ENCODE measurements around the gene KCNN2. TPM values are rescaled to one million over a fixed set of nuclear protein-coding genes. Genes with fewer than 3 reads are reported as not detected.

Gene KCNN2
- total RNA-seq, 2 experiments from 2014 or later: not detected

- POLR2A ChIA-PET: no interaction called here
- H3K4me3 ChIP-seq (ENCODE audit: low read length): no peak overlapping the region
- ATAC-seq (ENCODE audit: poor library complexity): no peak
- Mint-ChIP-seq H3K36me3 (ENCODE audit: low read depth) (no peaks in the 10 kb centered on the region), H3K27me3 (no peaks in the 10 kb centered on the region), H3K4me1 (ENCODE audit: low read depth) (no peaks in the 10 kb centered on the region), H3K27ac (no peak overlapping the region), H3K9me3 (no peaks in the 10 kb centered on the region), H3K4me3 (no peak overlapping the region)
- no peaks in the 10 kb centered on the region for H3K36me3 ChIP-seq (ENCODE audit: insufficient read depth, low read length)
- no peak for TF ChIP-seq CTCF (IDR thresholded peaks at IDR 0.05)
- intact Hi-C loops (cut with DNase I, micrococcal nuclease): no loop called here
- H3K27me3 ChIP-seq (ENCODE audit: control insufficient read depth in 1 of 2, insufficient read depth in 2 of 2, low read length in 2 of 2): no peaks in the 10 kb centered on the region
- no peaks in the 10 kb centered on the region for H3K9me3 ChIP-seq (ENCODE audit: control insufficient read depth in 1 of 2, insufficient read depth in 1 of 2, low read length in 2 of 2)
- CTCF ChIA-PET: no interaction called here
- H3K27ac ChIP-seq (ENCODE audit: low read depth in 1 of 2, low read length in 2 of 2): no peak overlapping the region
- no peaks in the 10 kb centered on the region for H3K4me1 ChIP-seq (ENCODE audit: insufficient read depth, low read length)
- no peak for DNase-seq
Measured at GRCh38 chr5:114416254-114416653, 54.4 kb downstream of the KCNN2 start.

GRCh38 chr5:114417519-114417918 is 55.6 kb downstream of the KCNN2 start:
- H3K4me3 ChIP-seq (ENCODE audit: low read length): no peak overlapping the region
- H3K27ac ChIP-seq (ENCODE audit: low read depth in 1 of 2, low read length in 2 of 2): no peak overlapping the region
- no peak for DNase-seq
- H3K36me3 Mint-ChIP-seq (ENCODE audit: low read depth): no peaks in the 10 kb centered on the region
- H3K27me3 ChIP-seq (ENCODE audit: control insufficient read depth in 1 of 2, insufficient read depth in 2 of 2, low read length in 2 of 2): no peaks in the 10 kb centered on the region
- ChIA-PET CTCF (no interaction called here), POLR2A (no interaction called here)
- no peaks in the 10 kb centered on the region for H3K36me3 ChIP-seq (ENCODE audit: insufficient read depth, low read length)
- no peaks in the 10 kb centered on the region for H3K27me3 Mint-ChIP-seq
- no peak overlapping the region for H3K27ac Mint-ChIP-seq
- no peak overlapping the region for H3K4me3 Mint-ChIP-seq
- no peaks in the 10 kb centered on the region for H3K9me3 Mint-ChIP-seq
- no peaks in the 10 kb centered on the region for H3K9me3 ChIP-seq (ENCODE audit: control insufficient read depth in 1 of 2, insufficient read depth in 1 of 2, low read length in 2 of 2)
- H3K4me1 ChIP-seq (ENCODE audit: insufficient read depth, low read length): no peaks in the 10 kb centered on the region
- intact Hi-C loops (cut with DNase I, micrococcal nuclease): no loop called here
- no peaks in the 10 kb centered on the region for H3K4me1 Mint-ChIP-seq (ENCODE audit: low read depth)
- no peak for TF ChIP-seq CTCF (IDR thresholded peaks at IDR 0.05)
- ATAC-seq (ENCODE audit: poor library complexity): no peak

GRCh38 chr5:114418176-114419066 is 56.6 kb downstream of the KCNN2 start:
- TF ChIP-seq CTCF (IDR thresholded peaks at IDR 0.05): no peak

More at GRCh38 chr5:114418176-114419066, 56.6 kb downstream of the KCNN2 start:
- Histone ChIP-seq H3K4me1 (ENCODE audit: insufficient read depth, low read length) (no peaks in the 10 kb centered on the region), H3K36me3 (ENCODE audit: insufficient read depth, low read length) (no peaks in the 10 kb centered on the region), H3K27ac (ENCODE audit: low read depth in 1 of 2, low read length in 2 of 2) (no peak overlapping the region), H3K27me3 (ENCODE audit: control insufficient read depth in 1 of 2, insufficient read depth in 2 of 2, low read length in 2 of 2) (no peaks in the 10 kb centered on the region), H3K4me3 (ENCODE audit: low read length) (no peak overlapping the region), H3K9me3 (ENCODE audit: control insufficient read depth in 1 of 2, insufficient read depth in 1 of 2, low read length in 2 of 2) (no peaks in the 10 kb centered on the region)
- intact Hi-C loops (cut with DNase I, micrococcal nuclease): no loop called here
- H3K36me3 Mint-ChIP-seq (ENCODE audit: low read depth): no peaks in the 10 kb centered on the region
- H3K27me3 Mint-ChIP-seq: no peaks in the 10 kb centered on the region
- DNase-seq: peak in 2 of 14 experiments; percentile 3 to 5
- H3K9me3 Mint-ChIP-seq: no peaks in the 10 kb centered on the region
- ChIA-PET POLR2A (no interaction called here), CTCF (no interaction called here)
- no peak overlapping the region for H3K4me3 Mint-ChIP-seq
- no peaks in the 10 kb centered on the region for H3K4me1 Mint-ChIP-seq (ENCODE audit: low read depth)
- no peak for ATAC-seq (ENCODE audit: poor library complexity)
- no peak overlapping the region for H3K27ac Mint-ChIP-seq

Measured in CD4-positive, alpha-beta T cell (primary cell).